Stimulated activated CD8-positive, alpha-beta memory T cell treated with anti-CD3 and anti-CD28 coated beads, Interleukin-2, amount 100 ng/mL, for 48 hours (primary cell): ENCODE measurements around the gene OTUB1.

Experiments used
- DNase-seq, 2 donors: peaks; one replicate each; pipeline ENCODE4 v3.0.0-alpha.2; 2020; ENCODE audit warnings: low read depth in 2 of 2

Gene OTUB1

GRCh38 chr11:64022125-64022784 is 36.0 kb downstream of the OTUB1 start:
- DNase-seq: no peak

DNA sequence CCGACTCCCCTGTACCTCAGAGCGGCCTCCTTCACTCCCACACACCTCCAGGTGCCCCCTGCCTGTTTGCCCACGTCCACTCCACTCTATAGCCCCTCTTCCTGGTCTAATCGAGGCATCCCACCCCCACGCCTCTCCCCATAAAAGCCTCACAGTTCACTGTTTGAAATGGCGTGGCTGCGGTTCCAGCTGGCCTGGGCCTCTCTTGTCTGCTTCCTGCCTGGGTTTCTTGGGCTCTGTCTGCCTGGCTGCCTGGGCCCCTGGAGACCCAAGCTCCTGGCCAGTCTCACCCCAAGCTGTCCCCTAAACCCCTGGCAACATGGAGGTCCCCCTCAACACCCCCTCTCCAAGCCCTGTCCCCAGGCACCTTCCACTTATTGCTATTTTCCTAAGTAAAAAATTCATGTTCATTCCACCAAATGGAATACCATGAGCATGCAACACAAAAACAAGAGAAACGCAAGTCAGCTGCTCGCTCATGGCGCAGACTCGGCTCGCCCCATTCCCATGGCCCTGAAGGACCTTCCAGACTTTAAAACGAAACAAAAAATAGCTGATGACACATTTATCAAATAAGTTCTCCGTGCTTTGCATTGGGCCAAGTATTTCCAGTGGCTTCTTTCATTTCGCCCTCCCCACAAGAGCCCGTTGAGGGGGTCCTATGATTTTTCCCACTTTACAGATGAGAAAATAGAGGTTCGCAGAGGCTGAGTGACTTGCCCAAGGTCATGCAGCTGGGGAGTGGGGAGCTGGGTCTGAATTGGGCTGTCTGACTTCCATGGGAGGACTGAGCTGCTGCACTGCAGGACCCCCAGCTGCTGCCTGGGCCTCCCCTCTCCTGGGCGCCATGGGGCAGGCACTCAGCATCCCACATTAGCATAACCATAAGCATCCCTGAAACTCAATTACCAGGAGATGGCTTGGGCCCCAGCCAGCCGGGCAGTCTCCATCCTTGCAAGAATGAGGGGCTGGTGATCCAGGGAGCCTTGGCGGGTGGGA is 37.8 kb downstream of the OTUB1 start:
- no peak for DNase-seq

GRCh38 chr11:64025205-64025604 is 39.0 kb downstream of the OTUB1 start:
- no peak for DNase-seq

GRCh38 chr11:64026575-64027205 is 40.5 kb downstream of the OTUB1 start:
- no peak for DNase-seq

GRCh38 chr11:64027651-64028397 is 41.6 kb downstream of the OTUB1 start:
- no peak for DNase-seq

- no peak for DNase-seq
Measured at GRCh38 chr11:64028398-64029115, 42.3 kb downstream of the OTUB1 start.

DNA sequence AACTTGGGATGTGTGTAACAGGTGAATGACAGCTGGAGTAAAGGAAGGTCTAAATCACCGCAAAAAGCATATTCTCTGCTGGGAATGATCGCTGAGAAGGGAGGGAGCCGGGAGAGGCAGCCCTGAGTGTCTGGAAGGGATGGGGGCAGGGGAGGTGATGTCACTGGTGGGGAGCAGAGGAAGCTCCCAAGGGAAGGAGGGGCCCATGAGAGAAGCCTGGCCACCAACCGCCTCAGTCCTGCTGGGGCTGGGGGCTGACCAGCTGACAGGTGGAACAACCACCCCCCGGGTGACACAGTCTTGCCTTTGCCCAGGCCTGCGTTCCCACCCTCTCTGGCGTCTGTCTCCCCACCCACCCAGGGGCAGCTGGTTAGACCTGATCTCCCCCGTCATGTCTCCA is 43.5 kb downstream of the OTUB1 start:
- no peak for DNase-seq

- no peak for DNase-seq
Measured at GRCh38 chr11:64031001-64031400, 44.8 kb downstream of the OTUB1 start.

GRCh38 chr11:64032050-64032449 is 45.8 kb downstream of the OTUB1 start:
- no peak for DNase-seq

- no peak for DNase-seq
Measured at GRCh38 chr11:64034411-64034811, 48.2 kb downstream of the OTUB1 start.

DNA sequence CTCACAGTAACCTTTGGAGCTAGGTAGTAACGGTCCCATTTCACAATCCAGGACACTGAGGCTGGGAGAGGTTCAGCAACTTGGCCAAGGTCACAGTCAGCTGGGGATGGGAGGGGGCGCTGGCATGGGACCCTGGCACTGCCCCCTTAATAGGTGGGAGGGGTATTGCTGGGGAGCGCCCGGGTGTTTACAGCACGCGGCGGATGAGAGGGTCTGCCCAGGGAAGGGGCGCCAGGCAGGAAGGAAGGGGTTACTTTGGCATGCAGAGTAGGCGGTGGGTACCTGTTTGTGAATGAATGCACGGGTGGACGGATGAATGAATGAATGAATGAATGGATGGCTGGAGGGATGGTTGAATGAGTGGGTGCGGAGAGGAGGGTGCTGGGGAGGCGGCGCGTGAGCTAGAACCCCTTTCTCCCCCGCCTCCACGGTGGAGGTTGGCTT is 48.9 kb downstream of the OTUB1 start:
- DNase-seq: no peak

GRCh38 chr11:64035576-64035975 is 49.3 kb downstream of the OTUB1 start, which contains the start of gene FLRT1:
Gene FLRT1, plus strand, starts transcription at chr11:64035931. Its CDS starts 80,337 bp downstream, at chr11:64116268.
- no peak for DNase-seq

- no peak for DNase-seq
Measured at GRCh38 chr11:64036087-64037026, 50.1 kb downstream of the OTUB1 start.

- DNase-seq: no peak
Measured at GRCh38 chr11:64037027-64037634, 50.9 kb downstream of the OTUB1 start.

GRCh38 chr11:64038500-64038899 is 52.3 kb downstream of the OTUB1 start:
- no peak for DNase-seq

DNA sequence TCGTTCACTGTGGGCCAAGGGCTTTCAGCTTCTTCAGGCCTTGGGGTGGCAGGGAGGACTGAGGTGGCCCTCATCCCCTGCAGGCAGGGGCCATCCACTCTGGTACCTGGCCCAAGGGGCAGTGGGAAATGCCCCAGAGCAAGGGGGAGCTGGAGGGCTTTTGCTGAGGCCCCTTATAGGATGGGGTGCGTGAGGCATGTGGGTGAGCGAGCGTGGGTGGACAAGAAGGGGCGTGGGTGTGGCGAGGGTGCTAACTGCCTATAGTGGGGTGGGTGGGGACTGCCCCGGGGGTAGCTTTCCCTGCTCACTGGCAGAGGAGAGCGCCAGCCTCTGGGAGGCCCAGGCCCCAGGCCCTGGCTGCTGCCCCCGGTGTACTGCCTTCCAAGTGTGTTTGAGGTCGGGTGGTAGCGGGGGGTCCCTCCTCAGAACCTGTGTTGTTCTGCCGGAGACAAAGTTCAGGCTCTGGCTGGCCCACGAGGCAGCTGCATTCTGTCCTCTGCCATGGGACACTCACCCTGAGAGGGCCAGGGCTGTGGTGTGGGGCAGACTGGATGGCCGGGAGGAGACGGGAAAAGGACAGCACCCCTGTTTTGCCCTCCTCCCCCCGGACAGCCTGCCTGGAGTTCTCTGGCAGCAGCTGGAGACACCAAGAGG is 52.9 kb downstream of the OTUB1 start:
- DNase-seq: no peak

DNA sequence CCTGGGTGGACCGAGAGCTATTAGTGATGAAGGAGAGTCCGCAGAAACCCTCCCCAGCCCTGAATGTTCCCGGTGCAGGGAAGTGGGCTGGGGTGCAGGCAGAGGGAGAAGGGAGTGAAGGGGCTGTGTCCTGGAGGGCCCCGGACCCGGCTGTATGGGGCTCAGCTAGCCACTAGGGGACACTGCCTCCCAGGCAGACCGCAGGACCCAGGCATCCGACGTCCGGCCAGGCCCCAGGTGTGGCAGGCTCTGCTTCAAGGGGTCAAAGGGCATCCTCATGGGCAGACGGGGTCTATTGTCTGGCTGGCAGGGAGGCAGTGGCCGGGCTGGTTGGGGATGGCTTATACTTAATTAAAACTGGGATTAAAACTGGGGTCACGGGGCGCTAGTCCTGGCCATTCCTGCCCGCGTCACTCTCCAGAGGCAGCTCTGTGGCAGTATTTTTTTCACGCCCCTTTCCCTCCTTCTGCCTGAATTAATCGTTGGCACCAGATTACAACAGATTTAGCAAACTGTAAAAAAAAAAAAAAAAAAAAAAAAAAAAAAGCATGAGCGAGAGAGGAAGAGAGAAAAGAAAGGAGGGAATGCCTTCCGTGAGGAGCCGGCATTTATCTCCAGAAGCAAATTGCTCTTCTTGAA is 54.6 kb downstream of the OTUB1 start:
- no peak for DNase-seq

DNA sequence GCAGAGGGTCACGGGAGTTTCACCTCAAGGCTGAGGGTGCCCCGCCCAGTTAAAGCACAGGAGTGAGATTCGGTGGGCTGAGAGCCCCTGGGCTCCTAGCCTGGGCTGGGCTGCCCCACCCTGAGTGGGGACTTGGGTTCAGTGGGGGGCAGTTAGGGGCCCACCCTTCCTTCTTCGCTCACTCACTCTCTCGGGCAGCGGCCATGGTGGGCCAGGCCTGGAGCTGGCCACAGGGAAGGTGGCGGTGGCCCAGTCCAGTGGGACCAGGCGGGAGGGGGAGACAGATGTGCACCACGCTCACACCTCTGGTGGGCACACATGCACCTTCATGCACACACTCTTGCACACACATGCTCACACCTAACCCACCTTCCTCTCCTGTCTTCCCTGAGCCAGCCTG is 55.6 kb downstream of the OTUB1 start:
- no peak for DNase-seq
